SH-SY5Y (cell line): ENCODE data around the gene OASL.

ENCODE experiments used
- GATA2 ChIP-seq: IDR thresholded peaks from 2 replicates; pipeline ENCODE4 v1.6.1; 2011; ENCODE audit warnings: mild to moderate bottlenecking, low read depth, low read length
- GATA3 ChIP-seq: IDR thresholded peaks from 2 replicates; pipeline ENCODE4 v1.6.1; 2011; ENCODE audit warnings: low read depth, mild to moderate bottlenecking, low read length, moderate library complexity

DNA sequence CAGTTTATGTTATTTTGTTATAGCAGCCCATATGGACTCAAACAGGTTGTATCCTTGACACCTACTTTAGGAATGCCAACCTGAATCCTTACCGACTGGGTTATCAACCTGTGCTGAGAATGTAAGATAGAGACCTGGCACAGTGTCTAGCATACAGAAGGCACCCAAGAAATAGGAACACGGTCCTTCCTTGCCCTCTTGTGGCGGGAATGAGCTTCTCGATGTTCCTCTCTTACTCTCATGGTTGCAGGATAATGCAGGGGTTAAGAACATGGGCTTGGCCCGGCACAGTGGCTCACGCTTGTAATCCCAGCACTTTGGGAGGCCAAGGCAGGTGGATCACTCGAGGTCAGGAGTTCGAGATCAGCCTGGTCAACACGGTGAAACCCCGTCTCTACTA is 29.3 kb downstream of the OASL start:
- TF ChIP-seq GATA3 (no peak), GATA2 (no peak)
